ENCODE data around the gene TUBD1. TPM values are rescaled to one million over a fixed set of nuclear protein-coding genes. Genes with fewer than 3 reads are reported as not detected.

Gene TUBD1
- total RNA-seq, 4 donors from 2014 or later, result 4.2 to 18.9 (median 9.1) TPM

DNA sequence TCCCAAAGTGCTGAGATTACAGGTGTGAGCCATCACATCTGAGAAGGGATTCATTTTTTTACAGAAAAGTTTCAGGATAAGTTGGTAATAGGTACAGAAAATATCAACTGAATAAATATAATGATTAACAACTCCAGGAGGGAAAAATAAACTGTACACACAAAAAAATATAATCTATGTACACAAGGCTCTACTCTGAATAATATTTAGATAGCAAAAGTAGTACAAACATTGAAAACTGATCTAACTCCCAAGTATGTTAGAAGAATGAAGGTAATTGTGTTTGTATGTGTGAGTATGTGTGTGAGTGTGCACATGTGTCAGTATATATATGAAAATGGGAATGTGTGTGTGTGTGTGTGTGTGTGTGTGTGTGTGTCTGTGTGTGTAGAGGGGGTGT is 20.4 kb downstream of the TUBD1 start:
- Histone ChIP-seq H3K27me3 (no peaks in the 10 kb centered on the region), H3K4me1 (peaks cover 7% of the 10 kb centered on the region), H3K36me3 (peaks cover 43% of the 10 kb centered on the region), H3K9me3 (no peaks in the 10 kb centered on the region), H3K27ac (no peak overlapping the region), H3K4me3 (no peak overlapping the region)
- TF ChIP-seq POLR2AphosphoS5 (IDR thresholded peaks at IDR 0.05) (no peak), POLR2A (IDR thresholded peaks at IDR 0.05) (no peak), EP300 (IDR thresholded peaks at IDR 0.05) (no peak)
- TF ChIP-seq, protein P1, sequence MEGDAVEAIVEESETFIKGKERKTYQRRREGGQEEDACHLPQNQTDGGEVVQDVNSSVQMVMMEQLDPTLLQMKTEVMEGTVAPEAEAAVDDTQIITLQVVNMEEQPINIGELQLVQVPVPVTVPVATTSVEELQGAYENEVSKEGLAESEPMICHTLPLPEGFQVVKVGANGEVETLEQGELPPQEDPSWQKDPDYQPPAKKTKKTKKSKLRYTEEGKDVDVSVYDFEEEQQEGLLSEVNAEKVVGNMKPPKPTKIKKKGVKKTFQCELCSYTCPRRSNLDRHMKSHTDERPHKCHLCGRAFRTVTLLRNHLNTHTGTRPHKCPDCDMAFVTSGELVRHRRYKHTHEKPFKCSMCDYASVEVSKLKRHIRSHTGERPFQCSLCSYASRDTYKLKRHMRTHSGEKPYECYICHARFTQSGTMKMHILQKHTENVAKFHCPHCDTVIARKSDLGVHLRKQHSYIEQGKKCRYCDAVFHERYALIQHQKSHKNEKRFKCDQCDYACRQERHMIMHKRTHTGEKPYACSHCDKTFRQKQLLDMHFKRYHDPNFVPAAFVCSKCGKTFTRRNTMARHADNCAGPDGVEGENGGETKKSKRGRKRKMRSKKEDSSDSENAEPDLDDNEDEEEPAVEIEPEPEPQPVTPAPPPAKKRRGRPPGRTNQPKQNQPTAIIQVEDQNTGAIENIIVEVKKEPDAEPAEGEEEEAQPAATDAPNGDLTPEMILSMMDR (IDR thresholded peaks at IDR 0.05), result no peak
- no peak for DNase-seq (ENCODE audit: low spot score in 2 of 2)

DNA sequence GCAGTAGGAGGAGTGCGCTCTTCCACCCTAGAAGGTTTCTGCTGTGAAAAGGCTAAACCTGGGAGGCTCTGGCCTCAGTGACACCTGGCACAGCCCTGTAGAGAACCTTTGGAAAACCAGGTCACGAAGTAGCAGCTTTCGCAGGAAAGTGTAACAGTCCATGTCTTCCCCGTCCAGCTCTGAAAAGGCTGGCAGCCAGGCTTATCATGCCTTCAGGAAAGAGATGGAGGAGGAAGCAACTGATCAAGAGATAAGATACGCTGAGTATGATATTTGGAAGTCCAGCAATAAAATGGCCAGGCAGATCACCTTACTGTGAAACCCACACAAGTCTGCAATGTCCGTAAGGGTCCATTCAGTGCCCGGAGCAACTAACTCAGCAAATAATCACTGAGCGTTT is 22.3 kb downstream of the TUBD1 start:
- Histone ChIP-seq H3K27ac (no peak overlapping the region), H3K36me3 (peaks cover 33% of the 10 kb centered on the region), H3K9me3 (no peaks in the 10 kb centered on the region), H3K27me3 (no peaks in the 10 kb centered on the region), H3K4me3 (no peak overlapping the region), H3K4me1 (peaks cover 7% of the 10 kb centered on the region)
- TF ChIP-seq EP300 (IDR thresholded peaks at IDR 0.05) (no peak), POLR2A (IDR thresholded peaks at IDR 0.05) (no peak), POLR2AphosphoS5 (IDR thresholded peaks at IDR 0.05) (no peak)
- TF ChIP-seq, protein P1 (IDR thresholded peaks at IDR 0.05), result no peak
- peak in 1 of 2 donors; percentile 14 for DNase-seq (ENCODE audit: low spot score in 2 of 2)
- 82% methylated on average over 8 of the region's 8 CpGs for WGBS

DNA sequence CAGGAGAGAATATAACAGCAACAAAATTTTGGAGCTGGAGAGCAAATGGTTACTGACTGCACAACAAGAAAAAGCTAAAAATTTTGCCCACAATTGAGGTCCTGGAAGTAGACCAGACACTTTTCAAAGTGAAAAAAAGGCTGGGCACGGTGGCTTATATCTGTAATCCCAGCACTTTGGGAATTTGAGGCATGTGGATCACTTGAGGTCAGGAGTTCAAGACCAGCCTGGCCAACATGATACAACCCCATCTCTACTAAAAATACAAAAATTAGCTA is 22.9 kb downstream of the TUBD1 start:
- TF ChIP-seq POLR2A (IDR thresholded peaks at IDR 0.05) (no peak), POLR2AphosphoS5 (IDR thresholded peaks at IDR 0.05) (no peak), EP300 (IDR thresholded peaks at IDR 0.05) (no peak)
- TF ChIP-seq, protein P1 (IDR thresholded peaks at IDR 0.05), result no peak
- Histone ChIP-seq H3K9me3 (no peaks in the 10 kb centered on the region), H3K4me3 (no peak overlapping the region), H3K27ac (peak overlapping the region; percentile 18), H3K4me1 (peaks cover 7% of the 10 kb centered on the region), H3K27me3 (no peaks in the 10 kb centered on the region), H3K36me3 (peaks cover 28% of the 10 kb centered on the region)
- WGBS, result 57% methylated on average over 1 of the region's 1 CpG
- DNase-seq (ENCODE audit: low spot score in 2 of 2), result no peak

DNA sequence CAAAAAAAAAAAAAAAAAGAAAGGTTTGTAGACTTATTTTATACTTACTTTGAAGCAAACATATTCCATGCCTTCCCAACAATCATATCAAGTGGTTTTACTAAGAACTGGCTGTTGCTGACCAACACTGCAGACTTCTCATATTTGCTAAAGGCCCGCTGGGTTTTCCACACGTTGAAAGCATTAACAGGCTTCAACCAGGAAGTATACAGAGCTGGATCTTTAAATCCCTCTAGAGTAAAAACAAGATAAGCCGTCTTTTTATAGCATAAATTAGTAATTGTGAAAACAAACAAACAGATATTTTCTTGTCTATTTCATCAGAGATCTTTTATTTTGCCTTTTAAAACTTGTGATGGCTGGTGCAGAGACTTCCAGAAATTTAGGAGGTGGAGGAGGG is 29.1 kb downstream of the TUBD1 start:
- no peak for DNase-seq (ENCODE audit: low spot score in 2 of 2)
- H3K27me3 ChIP-seq, result no peaks in the 10 kb centered on the region
- H3K4me1 ChIP-seq, result peaks cover 6% of the 10 kb centered on the region
- peaks cover 40% of the 10 kb centered on the region for H3K36me3 ChIP-seq
- TF ChIP-seq EP300 (IDR thresholded peaks at IDR 0.05) (no peak), POLR2AphosphoS5 (IDR thresholded peaks at IDR 0.05) (no peak), POLR2A (IDR thresholded peaks at IDR 0.05) (no peak)
- TF ChIP-seq, protein P1 (IDR thresholded peaks at IDR 0.05), result no peak
- H3K27ac ChIP-seq, result no peak overlapping the region
- H3K9me3 ChIP-seq, result no peaks in the 10 kb centered on the region
- 80% methylated on average over 3 of the region's 3 CpGs for WGBS
- no peak overlapping the region for H3K4me3 ChIP-seq

DNA sequence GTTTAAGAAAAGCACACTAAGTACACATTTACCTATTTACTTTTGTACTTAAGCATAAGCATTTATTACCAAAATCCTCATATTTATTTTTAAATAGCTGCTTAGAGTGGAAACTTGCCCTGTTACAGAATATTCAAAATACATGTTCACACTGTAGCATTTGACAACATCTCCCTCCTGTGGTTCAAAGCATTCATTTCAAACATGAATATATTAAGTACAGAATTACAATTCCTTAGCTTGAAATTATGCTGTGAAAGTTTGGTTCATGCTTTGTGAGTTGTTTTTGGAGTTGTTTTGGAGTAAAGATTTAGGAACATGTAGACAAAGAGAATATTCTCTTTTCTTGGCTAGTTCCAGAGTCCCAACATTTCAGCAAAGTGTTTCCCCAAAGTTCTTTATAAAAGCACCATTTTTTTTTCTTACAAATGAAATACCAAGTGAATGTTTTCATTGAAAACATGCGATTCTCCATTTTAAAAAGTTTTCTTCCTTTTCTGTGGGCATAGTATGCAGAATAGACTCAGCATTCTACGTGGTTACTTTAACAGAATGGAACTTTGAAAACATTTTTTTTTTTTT is 33.2 kb downstream of the TUBD1 start:
- peaks cover 27% of the 10 kb centered on the region for H3K36me3 ChIP-seq
- H3K4me3 ChIP-seq, result no peak overlapping the region
- H3K4me1 ChIP-seq, result peaks cover 6% of the 10 kb centered on the region
- no peaks in the 10 kb centered on the region for H3K27me3 ChIP-seq
- no peaks in the 10 kb centered on the region for H3K9me3 ChIP-seq
- peak overlapping the region; percentile 44 for H3K27ac ChIP-seq
- 58% methylated on average over 2 of the region's 2 CpGs for WGBS
- no peak for DNase-seq (ENCODE audit: low spot score in 2 of 2)
- TF ChIP-seq, protein P1 (IDR thresholded peaks at IDR 0.05), result peak; percentile 40 to 87
- TF ChIP-seq EP300 (IDR thresholded peaks at IDR 0.05), result no peak

All from suprapubic skin (tissue), 4 donors.